HG02938 (cell line): ENCODE data around the gene CSPG4.
"Not testable (repeated sequence)": the region's sequence is repeated elsewhere in the genome, so short reads cannot be mapped to it uniquely, and the experiment has no call there.

Experiments used
- ATAC-seq: cut with Tn5 transposase; IDR thresholded peaks from one replicate; pipeline ENCODE4 v1.9.1; 2021; ENCODE audit warnings: mild to moderate bottlenecking, moderate library complexity; ENCODE audit not compliant: unreplicated experiment

Gene CSPG4

GRCh38 chr15:75693028-75693427, 19.6 kb downstream of the CSPG4 start:
- not testable (repeated sequence) for ATAC-seq

- ATAC-seq = not testable (repeated sequence)
These were observed 20.3 kb downstream of the CSPG4 start for GRCh38 chr15:75692311-75692710.

GRCh38 chr15:75689429-75689828, 23.2 kb downstream of the CSPG4 start:
- ATAC-seq = not testable (repeated sequence)

- ATAC-seq = no peak
These were observed 23.8 kb downstream of the CSPG4 start for GRCh38 chr15:75688831-75689230.

- ATAC-seq = no peak
These were observed 24.4 kb downstream of the CSPG4 start for GRCh38 chr15:75688278-75688557.

GRCh38 chr15:75687486-75688277, 25.0 kb downstream of the CSPG4 start:
- no peak for ATAC-seq

GRCh38 chr15:75686212-75686642, 26.4 kb downstream of the CSPG4 start:
- not testable (repeated sequence) for ATAC-seq

- no peak for ATAC-seq
These were observed 27.5 kb downstream of the CSPG4 start for GRCh38 chr15:75685195-75685594.

- ATAC-seq = no peak
These were observed 28.0 kb downstream of the CSPG4 start for GRCh38 chr15:75684648-75685047.

- ATAC-seq = not testable (repeated sequence)
These were observed 28.9 kb downstream of the CSPG4 start for GRCh38 chr15:75683646-75684312.

GRCh38 chr15:75682181-75683135, 30.2 kb downstream of the CSPG4 start:
- no peak for ATAC-seq

GRCh38 chr15:75680007-75680789, 32.5 kb downstream of the CSPG4 start:
- no peak for ATAC-seq

GRCh38 chr15:75678324-75678690, 34.3 kb downstream of the CSPG4 start:
- ATAC-seq = not testable (repeated sequence)

- no peak for ATAC-seq
These were observed 35.0 kb downstream of the CSPG4 start for GRCh38 chr15:75677465-75678323.

- ATAC-seq = no peak
These were observed 35.8 kb downstream of the CSPG4 start for GRCh38 chr15:75676688-75677464.

- ATAC-seq = no peak
These were observed 36.9 kb downstream of the CSPG4 start for GRCh38 chr15:75675579-75676404.

- ATAC-seq = no peak
These were observed 38.3 kb downstream of the CSPG4 start for GRCh38 chr15:75674366-75674765.
